HepG2 (cell line): ENCODE data around the gene PRPF4. TPM values are rescaled to one million over a fixed set of nuclear protein-coding genes. Genes with fewer than 3 reads are reported as not detected.
A peak's percentile ranks its signal among the peaks of the same experiment; 100 is the strongest.

Source experiments
- ASH2L ChIP-seq: fragments of 300-600, 200-600 bp; sonication (generic); IDR thresholded peaks from 2 replicates; pipeline ENCODE4 v1.7.0; 2017; ENCODE audit warnings: low read depth, mild to moderate bottlenecking, moderate library complexity, mixed read lengths, low read length; ENCODE audit not compliant: insufficient read length
- EP300 ChIP-seq, 3 experiments: sonication (generic) in 1 of 3; formaldehyde crosslinking in 1 of 3; IDR thresholded peaks; 2 replicates each; pipeline versions ENCODE4 v1.5.1 to v1.6.1; 2011 to 2020; ENCODE audit warnings: low read depth in 2 of 3, low read length in 2 of 3, borderline replicate concordance in 1 of 3, improper control_type of control experiment in 1 of 3, mild to moderate bottlenecking in 1 of 3, missing genetic modification reagents in 1 of 3, moderate library complexity in 1 of 3
- JUND ChIP-seq: sonication (generic); formaldehyde crosslinking; IDR thresholded peaks from 2 replicates; pipeline ENCODE4 v1.8.0; 2022; ENCODE audit warnings: mild to moderate bottlenecking, missing genetic modification reagents
- ONECUT2 ChIP-seq: sonication (generic); formaldehyde crosslinking; IDR thresholded peaks from 2 replicates; pipeline ENCODE4 v1.4.0; 2020; ENCODE audit warnings: missing genetic modification reagents
- POLR2A ChIP-seq, 2 experiments: IDR thresholded peaks; 2 replicates each; pipeline ENCODE4 v1.6.1; 2011; ENCODE audit warnings: low read depth in 2 of 2, low read length in 2 of 2, mild to moderate bottlenecking in 1 of 2, moderate library complexity in 1 of 2; ENCODE audit not compliant: insufficient read depth in 1 of 2
- SAP130 ChIP-seq: IDR thresholded peaks from 2 replicates; pipeline ENCODE4 v1.6.1; 2016; ENCODE audit warnings: low read depth
- SIX1 ChIP-seq: sonication (generic); formaldehyde crosslinking; IDR thresholded peaks from 2 replicates; pipeline ENCODE4 v1.4.0; 2020; ENCODE audit warnings: missing genetic modification reagents, borderline replicate concordance
- TAF1 ChIP-seq: sonication (generic); formaldehyde crosslinking; IDR thresholded peaks from 2 replicates; pipeline ENCODE4 v1.4.0; 2020; ENCODE audit warnings: missing genetic modification reagents
- ZFP91 ChIP-seq: sonication (generic); formaldehyde crosslinking; IDR thresholded peaks from 2 replicates; pipeline ENCODE4 v1.9.0; 2022; ENCODE audit warnings: missing genetic modification reagents, mild to moderate bottlenecking, borderline replicate concordance
- ZNF557 ChIP-seq: sonication (generic); formaldehyde crosslinking; IDR thresholded peaks from 2 replicates; pipeline ENCODE4 v1.4.0; 2020; ENCODE audit warnings: missing genetic modification reagents
- ZNF572 ChIP-seq: sonication (generic); formaldehyde crosslinking; IDR thresholded peaks from 2 replicates; pipeline ENCODE4 v1.5.1; 2020; ENCODE audit warnings: mild to moderate bottlenecking, missing genetic modification reagents
- ZNF678 ChIP-seq: sonication (generic); formaldehyde crosslinking; IDR thresholded peaks from 2 replicates; pipeline ENCODE4 v1.4.0; 2020; ENCODE audit warnings: mild to moderate bottlenecking, missing genetic modification reagents
- ZNF749 ChIP-seq: sonication (generic); formaldehyde crosslinking; IDR thresholded peaks from 2 replicates; pipeline ENCODE4 v1.8.0; 2022; ENCODE audit warnings: mild to moderate bottlenecking, missing genetic modification reagents, moderate library complexity, borderline replicate concordance
- ZNF782 ChIP-seq: sonication (generic); formaldehyde crosslinking; IDR thresholded peaks from 2 replicates; pipeline ENCODE4 v1.4.0; 2020; ENCODE audit warnings: missing genetic modification reagents, mild to moderate bottlenecking, borderline replicate concordance
- polyA plus RNA-seq, 8 experiments: library from polyadenylated mRNA; depleted of rRNA in 3 of 8; stranded (reverse) in 7 of 8; unstranded in 1 of 8; fragments of >200 nt; fragmentation: Illumina TruSeq in 4 of 8; extraction: Trizol in 4 of 8; gene quantifications; 2 replicates each; pipeline versions ENCODE4 v1.2.1 to v1.2.3, GENCODE V29; 2011 to 2016; ENCODE audit warnings: low read depth in 4 of 8, missing spikeins in 1 of 8, mixed read lengths in 1 of 8; ENCODE audit not compliant: insufficient read depth in 1 of 8
- total RNA-seq, 5 experiments: library from RNA; depleted of rRNA; stranded (reverse); fragments of >200 nt; fragmentation: Illumina TruSeq; extraction: Trizol; gene quantifications; 2 replicates each; pipeline ENCODE4 v1.2.3, GENCODE V29; 2016; ENCODE audit warnings: low read depth in 1 of 5
- TF ChIP-seq, protein P1 (sequence below): sonication (generic); formaldehyde crosslinking; IDR thresholded peaks from 2 replicates; pipeline ENCODE4 v1.4.0; 2020; ENCODE audit warnings: missing genetic modification reagents
- TF ChIP-seq, protein P2 (sequence below): sonication (generic); formaldehyde crosslinking; IDR thresholded peaks from 2 replicates; pipeline ENCODE4 v1.4.0; 2020; ENCODE audit warnings: missing genetic modification reagents
- TF ChIP-seq, protein P3 (sequence below): sonication (generic); formaldehyde crosslinking; IDR thresholded peaks from 2 replicates; pipeline ENCODE4 v1.8.1; 2023; ENCODE audit warnings: missing genetic modification reagents, inconsistent platforms, borderline replicate concordance
- TF ChIP-seq, protein P4 (sequence below): sonication (generic); formaldehyde crosslinking; conservative IDR thresholded peaks from 2 replicates; pipeline ENCODE4 v1.4.0; 2020; ENCODE audit warnings: missing genetic modification reagents
- TF ChIP-seq, protein P5 (sequence below): sonication (generic); formaldehyde crosslinking; conservative IDR thresholded peaks from 2 replicates; pipeline ENCODE4 v1.5.0; 2020; ENCODE audit warnings: missing genetic modification reagents

The PRPF4 gene
- total and polyA plus RNA-seq, 2 of the 13 experiments (the other 11 are each of a cell fraction or from before 2014, with no cell fraction given) = 10.3 to 49.0 TPM

DNA sequence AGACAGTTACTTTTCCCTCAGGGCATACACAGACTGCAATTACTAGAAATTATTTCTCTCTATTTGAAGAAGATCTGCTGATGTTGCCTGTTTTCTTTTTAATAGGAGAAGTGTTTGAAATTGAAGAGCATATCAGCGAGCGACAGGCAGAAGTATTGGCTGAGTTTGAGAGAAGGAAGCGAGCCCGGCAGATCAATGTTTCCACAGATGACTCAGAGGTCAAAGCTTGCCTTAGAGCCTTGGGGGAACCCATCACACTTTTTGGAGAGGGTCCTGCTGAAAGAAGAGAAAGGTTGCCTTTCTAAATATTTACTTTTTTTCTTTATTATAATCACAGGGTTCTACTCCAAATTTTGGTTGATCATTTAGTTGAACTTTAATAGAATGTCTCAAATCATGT lies 3.4 kb downstream of the PRPF4 start (continued):
- TF ChIP-seq ZNF557 (CRISPR knock-in tag) (no peak), ZNF749 (CRISPR knock-in tag) (no peak), SIX1 (CRISPR knock-in tag) (no peak), EP300 (IDR thresholded peaks at IDR 0.05; ENCODE audit: low read depth in 2 of 2, low read length in 2 of 2) (0 out of 4 replicates have a peak, but pooled peaks of 1 of the 2 experiments have one; percentile 22), EP300 (CRISPR knock-in tag; IDR thresholded peaks at IDR 0.05; ENCODE audit: borderline replicate concordance) (no peak), TAF1 (CRISPR knock-in tag) (no peak), ZNF572 (CRISPR knock-in tag) (no peak), JUND (CRISPR knock-in tag) (peak; percentile 70; the same call in 1 of the 2 replicates), SAP130 (CRISPR knock-in tag) (peak; percentile 17; the same call in 1 of the 2 replicates), ZFP91 (no peak), ASH2L (no peak), ZNF678 (CRISPR knock-in tag) (no peak), ONECUT2 (CRISPR knock-in tag) (peak; percentile 43; the same call in 1 of the 2 replicates), POLR2A (IDR thresholded peaks at IDR 0.05; ENCODE audit: insufficient read depth in 1 of 2, low read depth in 2 of 2, low read length in 2 of 2) (no peak), ZNF782 (no peak)
- TF ChIP-seq, protein P1, sequence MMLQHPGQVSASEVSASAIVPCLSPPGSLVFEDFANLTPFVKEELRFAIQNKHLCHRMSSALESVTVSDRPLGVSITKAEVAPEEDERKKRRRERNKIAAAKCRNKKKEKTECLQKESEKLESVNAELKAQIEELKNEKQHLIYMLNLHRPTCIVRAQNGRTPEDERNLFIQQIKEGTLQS (CRISPR knock-in tag) = 0 out of 2 replicates have a peak, but pooled peaks have one; percentile 38
- TF ChIP-seq, protein P2, sequence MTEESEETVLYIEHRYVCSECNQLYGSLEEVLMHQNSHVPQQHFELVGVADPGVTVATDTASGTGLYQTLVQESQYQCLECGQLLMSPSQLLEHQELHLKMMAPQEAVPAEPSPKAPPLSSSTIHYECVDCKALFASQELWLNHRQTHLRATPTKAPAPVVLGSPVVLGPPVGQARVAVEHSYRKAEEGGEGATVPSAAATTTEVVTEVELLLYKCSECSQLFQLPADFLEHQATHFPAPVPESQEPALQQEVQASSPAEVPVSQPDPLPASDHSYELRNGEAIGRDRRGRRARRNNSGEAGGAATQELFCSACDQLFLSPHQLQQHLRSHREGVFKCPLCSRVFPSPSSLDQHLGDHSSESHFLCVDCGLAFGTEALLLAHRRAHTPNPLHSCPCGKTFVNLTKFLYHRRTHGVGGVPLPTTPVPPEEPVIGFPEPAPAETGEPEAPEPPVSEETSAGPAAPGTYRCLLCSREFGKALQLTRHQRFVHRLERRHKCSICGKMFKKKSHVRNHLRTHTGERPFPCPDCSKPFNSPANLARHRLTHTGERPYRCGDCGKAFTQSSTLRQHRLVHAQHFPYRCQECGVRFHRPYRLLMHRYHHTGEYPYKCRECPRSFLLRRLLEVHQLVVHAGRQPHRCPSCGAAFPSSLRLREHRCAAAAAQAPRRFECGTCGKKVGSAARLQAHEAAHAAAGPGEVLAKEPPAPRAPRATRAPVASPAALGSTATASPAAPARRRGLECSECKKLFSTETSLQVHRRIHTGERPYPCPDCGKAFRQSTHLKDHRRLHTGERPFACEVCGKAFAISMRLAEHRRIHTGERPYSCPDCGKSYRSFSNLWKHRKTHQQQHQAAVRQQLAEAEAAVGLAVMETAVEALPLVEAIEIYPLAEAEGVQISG (CRISPR knock-in tag) = no peak
- TF ChIP-seq, protein P3, sequence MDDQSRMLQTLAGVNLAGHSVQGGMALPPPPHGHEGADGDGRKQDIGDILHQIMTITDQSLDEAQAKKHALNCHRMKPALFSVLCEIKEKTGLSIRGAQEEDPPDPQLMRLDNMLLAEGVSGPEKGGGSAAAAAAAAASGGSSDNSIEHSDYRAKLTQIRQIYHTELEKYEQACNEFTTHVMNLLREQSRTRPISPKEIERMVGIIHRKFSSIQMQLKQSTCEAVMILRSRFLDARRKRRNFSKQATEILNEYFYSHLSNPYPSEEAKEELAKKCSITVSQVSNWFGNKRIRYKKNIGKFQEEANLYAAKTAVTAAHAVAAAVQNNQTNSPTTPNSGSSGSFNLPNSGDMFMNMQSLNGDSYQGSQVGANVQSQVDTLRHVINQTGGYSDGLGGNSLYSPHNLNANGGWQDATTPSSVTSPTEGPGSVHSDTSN (CRISPR knock-in tag) = no peak
- TF ChIP-seq, protein P4, sequence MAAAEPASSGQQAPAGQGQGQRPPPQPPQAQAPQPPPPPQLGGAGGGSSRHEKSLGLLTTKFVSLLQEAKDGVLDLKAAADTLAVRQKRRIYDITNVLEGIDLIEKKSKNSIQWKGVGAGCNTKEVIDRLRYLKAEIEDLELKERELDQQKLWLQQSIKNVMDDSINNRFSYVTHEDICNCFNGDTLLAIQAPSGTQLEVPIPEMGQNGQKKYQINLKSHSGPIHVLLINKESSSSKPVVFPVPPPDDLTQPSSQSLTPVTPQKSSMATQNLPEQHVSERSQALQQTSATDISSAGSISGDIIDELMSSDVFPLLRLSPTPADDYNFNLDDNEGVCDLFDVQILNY (CRISPR knock-in tag) = no peak
- TF ChIP-seq, protein P5, sequence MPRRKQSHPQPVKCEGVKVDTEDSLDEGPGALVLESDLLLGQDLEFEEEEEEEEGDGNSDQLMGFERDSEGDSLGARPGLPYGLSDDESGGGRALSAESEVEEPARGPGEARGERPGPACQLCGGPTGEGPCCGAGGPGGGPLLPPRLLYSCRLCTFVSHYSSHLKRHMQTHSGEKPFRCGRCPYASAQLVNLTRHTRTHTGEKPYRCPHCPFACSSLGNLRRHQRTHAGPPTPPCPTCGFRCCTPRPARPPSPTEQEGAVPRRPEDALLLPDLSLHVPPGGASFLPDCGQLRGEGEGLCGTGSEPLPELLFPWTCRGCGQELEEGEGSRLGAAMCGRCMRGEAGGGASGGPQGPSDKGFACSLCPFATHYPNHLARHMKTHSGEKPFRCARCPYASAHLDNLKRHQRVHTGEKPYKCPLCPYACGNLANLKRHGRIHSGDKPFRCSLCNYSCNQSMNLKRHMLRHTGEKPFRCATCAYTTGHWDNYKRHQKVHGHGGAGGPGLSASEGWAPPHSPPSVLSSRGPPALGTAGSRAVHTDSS (CRISPR knock-in tag) = no peak
